NCI-H1694 treated with DMSO at 0.1 percent for 48 hours (cell line): ENCODE measurements around the gene HPS5.
"Not testable (repeated sequence)": the region's sequence is repeated elsewhere in the genome, so short reads cannot be mapped to it uniquely, and the experiment has no call there.

Source experiments
- DNase-seq: peaks from one replicate; lab custom pipeline; 2025; lab: John Stamatoyannopoulos, UW

HPS5 gene, protein sequence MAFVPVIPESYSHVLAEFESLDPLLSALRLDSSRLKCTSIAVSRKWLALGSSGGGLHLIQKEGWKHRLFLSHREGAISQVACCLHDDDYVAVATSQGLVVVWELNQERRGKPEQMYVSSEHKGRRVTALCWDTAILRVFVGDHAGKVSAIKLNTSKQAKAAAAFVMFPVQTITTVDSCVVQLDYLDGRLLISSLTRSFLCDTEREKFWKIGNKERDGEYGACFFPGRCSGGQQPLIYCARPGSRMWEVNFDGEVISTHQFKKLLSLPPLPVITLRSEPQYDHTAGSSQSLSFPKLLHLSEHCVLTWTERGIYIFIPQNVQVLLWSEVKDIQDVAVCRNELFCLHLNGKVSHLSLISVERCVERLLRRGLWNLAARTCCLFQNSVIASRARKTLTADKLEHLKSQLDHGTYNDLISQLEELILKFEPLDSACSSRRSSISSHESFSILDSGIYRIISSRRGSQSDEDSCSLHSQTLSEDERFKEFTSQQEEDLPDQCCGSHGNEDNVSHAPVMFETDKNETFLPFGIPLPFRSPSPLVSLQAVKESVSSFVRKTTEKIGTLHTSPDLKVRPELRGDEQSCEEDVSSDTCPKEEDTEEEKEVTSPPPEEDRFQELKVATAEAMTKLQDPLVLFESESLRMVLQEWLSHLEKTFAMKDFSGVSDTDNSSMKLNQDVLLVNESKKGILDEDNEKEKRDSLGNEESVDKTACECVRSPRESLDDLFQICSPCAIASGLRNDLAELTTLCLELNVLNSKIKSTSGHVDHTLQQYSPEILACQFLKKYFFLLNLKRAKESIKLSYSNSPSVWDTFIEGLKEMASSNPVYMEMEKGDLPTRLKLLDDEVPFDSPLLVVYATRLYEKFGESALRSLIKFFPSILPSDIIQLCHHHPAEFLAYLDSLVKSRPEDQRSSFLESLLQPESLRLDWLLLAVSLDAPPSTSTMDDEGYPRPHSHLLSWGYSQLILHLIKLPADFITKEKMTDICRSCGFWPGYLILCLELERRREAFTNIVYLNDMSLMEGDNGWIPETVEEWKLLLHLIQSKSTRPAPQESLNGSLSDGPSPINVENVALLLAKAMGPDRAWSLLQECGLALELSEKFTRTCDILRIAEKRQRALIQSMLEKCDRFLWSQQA

GRCh38 chr11:18321969-18322711 is at the start of gene HPS5, which contains the start of gene GTF2H1:
HPS5 (minus strand) TSS chr11:18322140; CDS start chr11:18317858, 4,282 bp downstream.
GTF2H1 (plus strand) TSS chr11:18322567; CDS start chr11:18333075, 10,508 bp downstream.
- peak; percentile 87 for DNase-seq

- DNase-seq: no peak
These were observed 49.3 kb upstream of the HPS5 start for GRCh38 chr11:18371279-18371678.

- no peak for DNase-seq
These were observed 47.5 kb upstream of the HPS5 start for GRCh38 chr11:18369398-18369797.

DNA sequence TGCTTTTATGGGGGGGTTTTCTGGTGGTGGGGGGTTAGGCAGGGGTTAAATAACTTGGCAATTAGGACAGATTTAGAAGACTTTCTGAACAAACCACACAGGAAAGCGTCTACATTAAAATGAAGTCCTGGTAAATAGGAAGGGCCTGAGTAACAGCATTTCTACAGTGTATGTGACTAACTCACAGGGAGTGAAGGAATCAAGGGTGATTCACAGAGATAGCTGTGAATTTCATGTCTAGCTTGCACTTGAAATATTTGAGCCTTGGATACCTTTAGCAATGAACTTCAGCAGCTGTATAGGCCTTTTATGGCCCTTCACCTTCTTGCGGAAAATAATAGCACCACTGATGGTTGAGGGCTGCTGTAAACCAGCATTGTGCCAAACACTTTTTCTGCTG is 46.3 kb upstream of the HPS5 start:
- DNase-seq: no peak

- no peak for DNase-seq
These were observed 45.5 kb upstream of the HPS5 start for GRCh38 chr11:18367431-18367830.

DNA sequence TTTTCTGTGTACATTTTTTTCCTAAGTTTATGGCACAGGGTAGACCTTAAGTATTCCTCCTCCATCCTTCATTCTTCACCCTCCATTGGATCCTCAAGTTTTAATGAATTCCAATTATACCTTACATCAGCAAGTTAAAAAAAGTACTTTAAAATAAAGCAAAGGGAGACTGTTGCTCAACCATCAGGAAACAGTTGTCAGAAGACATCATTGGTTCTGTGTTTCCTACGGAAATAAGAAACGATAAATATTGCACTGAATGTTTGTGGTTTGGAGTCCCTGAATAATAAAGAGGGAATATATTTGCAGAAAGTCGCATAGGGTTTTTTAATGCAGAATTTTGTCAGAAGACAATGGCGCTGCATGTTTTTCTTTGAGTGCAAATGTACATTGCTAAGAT is 44.3 kb upstream of the HPS5 start:
- no peak for DNase-seq

GRCh38 chr11:18365741-18366140 is 43.8 kb upstream of the HPS5 start:
- no peak for DNase-seq

GRCh38 chr11:18364495-18365073 is 42.6 kb upstream of the HPS5 start:
- DNase-seq: no peak

GRCh38 chr11:18361154-18361553 is 39.2 kb upstream of the HPS5 start:
- DNase-seq: no peak

DNA sequence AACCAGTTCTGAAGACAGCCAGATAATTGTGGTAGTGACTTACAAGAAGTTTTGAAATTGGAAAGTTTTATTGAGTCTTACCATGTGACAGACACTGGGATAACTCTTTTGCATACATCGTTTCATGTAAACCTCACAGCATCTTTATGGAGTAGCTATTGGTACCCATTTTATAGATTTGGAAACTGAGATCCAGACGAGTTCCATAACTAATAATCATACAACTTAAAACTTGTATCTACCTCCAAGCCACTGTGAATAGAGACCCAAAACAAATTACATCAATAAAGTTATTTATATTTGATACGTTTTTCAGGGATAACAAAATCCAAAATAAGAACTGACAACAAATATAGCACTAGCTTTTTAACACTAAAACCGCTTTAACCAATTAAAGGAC is 36.7 kb upstream of the HPS5 start:
- no peak for DNase-seq

GRCh38 chr11:18352581-18352980 is 30.6 kb upstream of the HPS5 start:
- no peak for DNase-seq

GRCh38 chr11:18347471-18348125 is 25.7 kb upstream of the HPS5 start:
- no peak for DNase-seq

DNA sequence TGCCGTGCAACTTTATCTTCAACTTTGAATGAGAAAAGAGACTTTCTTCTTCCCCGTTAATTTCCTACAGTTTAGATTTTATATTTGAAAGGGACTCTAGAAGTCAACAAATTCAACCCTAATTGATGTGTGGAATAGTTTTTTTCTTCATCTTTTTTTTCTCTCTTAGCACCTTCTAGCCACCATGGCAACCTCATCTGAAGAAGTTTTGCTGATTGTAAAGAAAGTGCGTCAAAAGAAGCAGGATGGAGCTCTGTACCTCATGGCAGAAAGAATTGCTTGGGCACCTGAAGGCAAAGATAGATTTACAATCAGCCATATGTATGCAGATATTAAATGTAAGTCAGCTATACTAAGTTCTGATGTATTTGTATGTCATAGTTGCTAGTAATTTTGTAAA is 11.0 kb upstream of the HPS5 start:
- no peak for DNase-seq

DNA sequence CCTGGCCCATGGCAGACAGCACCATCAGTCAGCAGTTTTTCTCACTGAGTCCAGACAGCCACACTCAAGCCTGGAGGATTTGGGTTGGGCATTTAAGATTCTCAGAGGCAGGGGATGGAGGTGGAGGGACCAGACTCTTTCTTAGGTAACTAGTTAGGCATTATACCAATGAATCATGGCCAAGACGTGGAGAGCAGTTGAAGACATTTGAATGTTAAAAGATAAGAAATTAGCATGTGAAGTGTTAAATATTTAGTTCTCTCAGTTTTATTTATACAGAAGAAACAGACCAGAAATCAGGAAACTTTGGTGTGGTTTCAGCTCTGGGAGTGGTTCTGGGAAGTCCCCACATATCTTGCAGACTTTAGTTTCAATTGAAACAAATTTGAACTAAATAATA is 10.4 kb upstream of the HPS5 start:
- no peak for DNase-seq

DNA sequence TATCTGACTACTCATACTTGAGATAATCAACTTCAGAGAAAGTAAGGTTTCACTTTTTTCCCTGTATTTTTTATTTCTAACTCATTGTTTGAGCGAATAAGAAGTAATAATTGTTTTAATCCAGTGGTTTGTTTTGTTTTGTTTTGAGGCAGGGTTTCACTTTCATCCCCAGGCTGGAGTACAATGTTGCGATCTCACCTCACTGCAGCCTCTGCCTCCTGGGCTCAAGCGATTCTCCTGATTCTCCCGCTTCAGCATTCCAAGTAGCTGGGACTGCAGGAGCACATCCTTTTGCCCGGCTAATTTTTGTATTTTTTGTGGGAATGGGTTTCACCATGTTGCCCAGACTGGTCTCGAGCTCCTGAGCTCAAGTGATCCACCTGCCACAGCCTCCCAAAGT is 9.0 kb upstream of the HPS5 start:
- no peak for DNase-seq

- DNase-seq: no peak
These were observed 7.4 kb upstream of the HPS5 start for GRCh38 chr11:18329196-18329870.

DNA sequence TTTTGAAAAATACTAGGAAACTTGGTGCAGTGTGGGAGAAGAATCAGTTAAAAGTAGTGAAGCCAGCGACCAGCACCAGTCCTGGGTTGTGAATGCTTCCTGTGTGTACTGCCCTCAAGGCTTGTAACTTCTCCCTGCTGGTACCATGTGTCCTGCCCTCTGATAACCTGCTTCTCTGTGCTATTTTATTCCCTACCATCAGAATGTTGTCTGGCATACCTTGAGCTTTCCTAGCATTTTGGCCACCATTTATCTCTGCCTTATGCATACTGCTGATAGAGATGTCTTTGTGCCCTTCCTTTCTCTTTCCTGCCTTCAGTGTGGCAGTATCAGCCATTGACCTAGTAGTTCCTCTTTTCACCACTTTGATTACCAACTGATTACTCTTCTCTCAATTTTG is 2.4 kb upstream of the HPS5 start:
- no peak for DNase-seq

DNA sequence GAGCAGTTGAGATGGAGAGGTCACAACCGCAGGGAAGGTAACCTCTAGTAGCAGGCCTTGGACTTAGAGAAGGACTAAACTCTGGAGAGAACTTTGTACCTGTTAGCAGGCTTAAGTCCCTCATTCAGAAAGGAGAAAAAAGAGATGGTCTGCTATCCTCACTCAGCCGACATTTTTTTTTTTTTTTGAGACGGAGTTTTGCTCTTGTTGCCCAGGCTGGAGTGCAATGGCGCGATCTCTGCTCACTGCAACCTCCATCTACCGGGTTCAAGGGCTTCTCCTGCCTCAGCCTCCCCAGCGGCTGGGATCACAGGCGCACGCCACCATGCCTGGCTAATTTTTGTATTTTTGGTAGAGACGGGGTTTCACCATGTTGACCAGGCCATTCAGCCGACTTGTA is 1.9 kb upstream of the HPS5 start:
- not testable (repeated sequence) for DNase-seq

- no peak for DNase-seq
These were observed 1.1 kb upstream of the HPS5 start for GRCh38 chr11:18322818-18323570.

- no peak for DNase-seq
These were observed 367 bp downstream of the HPS5 start for GRCh38 chr11:18321578-18321968.
